Measurements from ENCODE around the gene APOBEC4.

Gene APOBEC4

DNA sequence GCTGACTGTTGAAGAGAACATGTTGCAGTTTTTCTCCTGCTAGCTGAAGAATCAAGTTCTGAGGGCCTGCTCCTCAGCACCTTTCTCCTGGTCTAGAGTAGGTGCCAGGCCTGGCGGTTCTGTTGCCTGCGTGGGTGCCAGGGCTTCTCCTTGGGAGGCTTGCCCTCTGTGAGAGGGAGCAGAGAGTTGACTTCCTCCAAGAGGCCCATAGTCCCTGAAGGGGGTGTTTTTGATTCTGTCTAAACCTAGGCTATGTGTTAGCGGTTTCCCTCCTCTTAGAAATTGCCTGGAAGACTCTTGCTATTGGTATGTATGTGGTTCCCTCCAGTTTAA is 312 bp upstream of the APOBEC4 start:
- H3K4me3 ChIP-seq: no peak overlapping the region
- no peak overlapping the region for H3K27ac ChIP-seq
- TF ChIP-seq CTCF (IDR thresholded peaks at IDR 0.05): no peak
- no peak for DNase-seq (ENCODE audit: low spot score)

- no peak for DNase-seq (ENCODE audit: low spot score)
- Histone ChIP-seq H3K4me3 (no peak overlapping the region), H3K27ac (no peak overlapping the region)
- TF ChIP-seq CTCF (IDR thresholded peaks at IDR 0.05): no peak
These were observed 1.0 kb downstream of the APOBEC4 start for GRCh38 chr1:183652107-183652506.

DNA sequence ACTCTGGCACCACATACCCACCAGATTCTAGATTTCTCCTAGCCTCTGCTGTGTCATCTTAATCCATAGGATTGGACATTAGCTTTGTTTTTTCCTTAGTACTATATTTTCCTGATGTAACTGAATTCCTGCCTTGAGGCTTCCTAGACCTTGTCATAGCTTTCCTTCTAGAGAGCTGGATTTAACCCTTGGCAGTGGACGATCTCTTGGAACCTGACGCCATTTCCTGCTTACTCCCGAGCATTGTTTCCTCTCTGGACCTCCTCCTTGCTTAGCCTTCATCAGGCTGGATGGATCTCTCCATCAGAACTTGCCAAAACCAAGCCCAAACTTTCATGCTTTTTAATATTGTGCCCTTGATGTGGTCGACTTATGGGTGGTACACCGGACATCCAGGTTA is 1.5 kb downstream of the APOBEC4 start:
- no peak for TF ChIP-seq CTCF (IDR thresholded peaks at IDR 0.05)
- DNase-seq (ENCODE audit: low spot score): no peak
- Histone ChIP-seq H3K27ac (no peak overlapping the region), H3K4me3 (no peak overlapping the region)

DNA sequence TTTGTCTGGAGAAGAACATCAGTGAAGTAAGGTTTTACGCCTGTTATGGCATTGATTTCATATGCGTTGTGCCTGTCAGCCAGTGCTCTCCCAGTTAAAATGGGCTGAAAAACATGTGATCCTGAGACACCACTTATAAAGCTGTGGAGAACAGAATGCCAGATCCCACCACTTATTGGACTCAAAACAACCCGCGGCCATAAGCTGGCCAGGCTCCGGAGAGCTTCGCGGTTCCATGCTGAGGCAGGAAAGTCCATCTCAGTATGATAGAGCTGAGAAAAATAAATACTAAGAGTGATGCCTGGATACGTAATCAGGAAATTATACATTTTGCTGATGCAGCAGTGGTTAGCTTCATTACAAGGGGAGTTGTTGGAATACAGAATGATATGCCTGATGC is 5.1 kb downstream of the APOBEC4 start:
- no peak for TF ChIP-seq CTCF (IDR thresholded peaks at IDR 0.05)
- H3K27ac ChIP-seq: no peak overlapping the region
- no peak overlapping the region for H3K4me3 ChIP-seq
- no peak for DNase-seq (ENCODE audit: low spot score)

GRCh38 chr1:183646776-183647175 is 6.3 kb downstream of the APOBEC4 start:
- DNase-seq (ENCODE audit: low spot score): no peak
- Histone ChIP-seq H3K27ac (no peak overlapping the region), H3K4me3 (no peak overlapping the region)
- TF ChIP-seq CTCF (IDR thresholded peaks at IDR 0.05): no peak

- TF ChIP-seq CTCF (IDR thresholded peaks at IDR 0.05): no peak
- DNase-seq (ENCODE audit: low spot score): no peak
- Histone ChIP-seq H3K4me3 (no peak overlapping the region), H3K27ac (no peak overlapping the region)
These were observed 7.6 kb downstream of the APOBEC4 start for GRCh38 chr1:183645531-183645930.

- H3K27ac ChIP-seq: no peak overlapping the region
- DNase-seq (ENCODE audit: low spot score): no peak
- no peak overlapping the region for H3K4me3 ChIP-seq
- TF ChIP-seq CTCF (IDR thresholded peaks at IDR 0.05): no peak
These were observed 10.9 kb downstream of the APOBEC4 start for GRCh38 chr1:183642166-183642565.

All from coronary artery (tissue), 2 donors.